ENCODE data around the gene KRTAP4-3. TPM values are rescaled to one million over a fixed set of nuclear protein-coding genes. Genes with fewer than 3 reads are reported as not detected.
"Not testable (repeated sequence)": the region's sequence is repeated elsewhere in the genome, so short reads cannot be mapped to it uniquely, and the experiment has no call there.

Gene KRTAP4-3
- total RNA-seq, 1 experiment from 2014 or later, result not detected

GRCh38 chr17:41190328-41190727 lies 22.3 kb upstream of the KRTAP4-3 start:
- H3K36me3 Mint-ChIP-seq (ENCODE audit: insufficient read depth in 1 of 3, low read depth in 3 of 3), result 0 out of 7 replicates have a peak, but pooled peaks cover 0 to 3% (median 0%) of the 10 kb centered on the region in 3 experiments
- Histone ChIP-seq H2BK5ac (ENCODE audit: insufficient read length, low read length) (no peak overlapping the region), H3K27me3 (ENCODE audit: insufficient read depth, low read length) (no peaks in the 10 kb centered on the region), H4K8ac (replicated peaks; ENCODE audit: insufficient read length, low read depth, low read length) (no peak overlapping the region), H3K23me2 (ENCODE audit: insufficient read length, low read depth, low read length, poor library complexity, severe bottlenecking) (no peaks in the 10 kb centered on the region), H2BK15ac (ENCODE audit: low read depth, low read length) (no peak overlapping the region), H2AK5ac (ENCODE audit: insufficient read length, low read length) (no peak overlapping the region), H3T11ph (ENCODE audit: low read length) (no peak overlapping the region), H2BK120ac (ENCODE audit: low read depth, low read length, poor library complexity, severe bottlenecking) (no peak overlapping the region), H2BK20ac (ENCODE audit: low read depth, low read length, poor library complexity, severe bottlenecking) (no peak overlapping the region), H4K5ac (ENCODE audit: insufficient read length, low read depth, low read length) (no peak overlapping the region), H3K4ac (ENCODE audit: low read depth, low read length) (no peak overlapping the region), H3K14ac (ENCODE audit: insufficient read depth, low read length) (peak overlapping the region; percentile 51; the same call in 1 of the 2 replicates), H4K20me1 (ENCODE audit: control insufficient read depth, insufficient read depth, insufficient read length) (no peaks in the 10 kb centered on the region), H3K27ac (ENCODE audit: insufficient read length, low read depth, low read length) (no peak overlapping the region), H3K23ac (ENCODE audit: insufficient read length, low read depth, low read length) (no peak overlapping the region), H4K91ac (ENCODE audit: insufficient read length, low read depth, low read length) (no peak overlapping the region), H3K56ac (ENCODE audit: insufficient read length, low read depth, low read length) (no peak overlapping the region), H3K4me2 (ENCODE audit: insufficient read depth, insufficient read length, low read length) (no peak overlapping the region), H2AFZ (ENCODE audit: low read length) (no peak overlapping the region), H3K79me2 (ENCODE audit: insufficient read depth, low read length) (no peaks in the 10 kb centered on the region), H3K18ac (ENCODE audit: insufficient read length, low read depth, low read length) (no peak overlapping the region), H3K9me3 (ENCODE audit: control insufficient read depth, low read depth, low read length) (no peaks in the 10 kb centered on the region), H2BK12ac (ENCODE audit: insufficient read length, low read depth, low read length) (no peak overlapping the region), H3K9ac (ENCODE audit: extremely low read depth, insufficient read length, low read length) (no peak overlapping the region), H3K79me1 (ENCODE audit: insufficient read depth, low read depth, low read length, poor library complexity, severe bottlenecking) (no peaks in the 10 kb centered on the region), H3K4me1 (ENCODE audit: insufficient read depth, low read length) (no peaks in the 10 kb centered on the region)
- no peak overlapping the region for H3K27ac Mint-ChIP-seq
- H3K27me3 Mint-ChIP-seq (ENCODE audit: low read depth), result peaks cover 2% of the 10 kb centered on the region
- DNase-seq, result no peak
- H3K9me3 Mint-ChIP-seq, result peaks cover 4 to 7% of the 10 kb centered on the region in 2 experiments; a peak in 4 of 5 replicates
- TF ChIP-seq CTCF (conservative IDR thresholded peaks at IDR 0.05), result no peak
- H3K4me1 Mint-ChIP-seq, result peaks cover 3 to 7% of the 10 kb centered on the region in 2 experiments; a peak in 2 of 4 replicates
- WGBS (ENCODE audit: extremely low coverage, insufficient read length, low lambda C conversion rate), result no CpG with 5 or more reads among the region's 3 CpGs
- no peak overlapping the region for H3K4me3 Mint-ChIP-seq

- not testable (repeated sequence) for H3K18ac ChIP-seq (ENCODE audit: insufficient read length, low read depth, low read length); H4K91ac ChIP-seq (ENCODE audit: insufficient read length, low read depth, low read length); H2AK5ac ChIP-seq (ENCODE audit: insufficient read length, low read length); H3K27me3 Mint-ChIP-seq (ENCODE audit: low read depth); H3K27me3 ChIP-seq (ENCODE audit: insufficient read depth, low read length); H4K8ac ChIP-seq (replicated peaks; ENCODE audit: insufficient read length, low read depth, low read length); H3K9me3 Mint-ChIP-seq; H3K23me2 ChIP-seq (ENCODE audit: insufficient read length, low read depth, low read length, poor library complexity, severe bottlenecking); H4K20me1 ChIP-seq (ENCODE audit: control insufficient read depth, insufficient read depth, insufficient read length); H3K4me1 Mint-ChIP-seq; H3K79me1 ChIP-seq (ENCODE audit: insufficient read depth, low read depth, low read length, poor library complexity, severe bottlenecking); H3K79me2 ChIP-seq (ENCODE audit: insufficient read depth, low read length); H2BK15ac ChIP-seq (ENCODE audit: low read depth, low read length); H2BK12ac ChIP-seq (ENCODE audit: insufficient read length, low read depth, low read length); H3K4me1 ChIP-seq (ENCODE audit: insufficient read depth, low read length); H3K36me3 Mint-ChIP-seq (ENCODE audit: insufficient read depth in 1 of 3, low read depth in 3 of 3); H3K4me2 ChIP-seq (ENCODE audit: insufficient read depth, insufficient read length, low read length); H3K4ac ChIP-seq (ENCODE audit: low read depth, low read length); H2AFZ ChIP-seq (ENCODE audit: low read length); H3K4me3 Mint-ChIP-seq; H3T11ph ChIP-seq (ENCODE audit: low read length); H3K27ac ChIP-seq (ENCODE audit: insufficient read length, low read depth, low read length); H3K27ac Mint-ChIP-seq; H2BK20ac ChIP-seq (ENCODE audit: low read depth, low read length, poor library complexity, severe bottlenecking); H2BK120ac ChIP-seq (ENCODE audit: low read depth, low read length, poor library complexity, severe bottlenecking); H4K5ac ChIP-seq (ENCODE audit: insufficient read length, low read depth, low read length); H3K56ac ChIP-seq (ENCODE audit: insufficient read length, low read depth, low read length); DNase-seq; H2BK5ac ChIP-seq (ENCODE audit: insufficient read length, low read length); H3K9me3 ChIP-seq (ENCODE audit: control insufficient read depth, low read depth, low read length); H3K23ac ChIP-seq (ENCODE audit: insufficient read length, low read depth, low read length); H3K9ac ChIP-seq (ENCODE audit: extremely low read depth, insufficient read length, low read length)
- H3K14ac ChIP-seq (ENCODE audit: insufficient read depth, low read length), result peak within 1 kb of the TSS; percentile 51; the same call in 1 of the 2 replicates
- no CpG with 5 or more reads among the region's 1 CpG for WGBS (ENCODE audit: extremely low coverage, insufficient read length, low lambda C conversion rate)
Measured at GRCh38 chr17:41189837-41190318, 21.9 kb upstream of the KRTAP4-3 start, which contains the start of gene KRTAP9-1. KRTAP9-1 (plus strand) TSS chr17:41189887; CDS start chr17:41189887, 0 bp downstream.
